ENCODE data around the gene CD247.

- TF ChIP-seq YY1 (IDR thresholded peaks at IDR 0.05; ENCODE audit: insufficient read depth, insufficient read length) (no peak), ZNF274 (IDR thresholded peaks at IDR 0.05; ENCODE audit: low read depth, low read length) (no peak), SUZ12 (IDR thresholded peaks at IDR 0.05; ENCODE audit: extremely low read depth, insufficient read depth, insufficient read length) (no peak)
Observed at GRCh38 chr1:167416506-167416905, 101.8 kb downstream of the CD247 start.
